H9 (cell line): ENCODE data around the gene GPLD1. TPM values are rescaled to one million over a fixed set of nuclear protein-coding genes. Genes with fewer than 3 reads are reported as not detected.

Experiments used
- DNase-seq: peaks from one replicate; pipeline ENCODE4 v3.0.0-alpha.2; 2017
- H2AFZ ChIP-seq: one replicate; pipeline ENCODE4 v1.6.1; 2013; ENCODE audit warnings: mild to moderate bottlenecking, low read length, control low read depth, moderate library complexity
- H2AK5ac ChIP-seq: 2 replicates; pipeline ENCODE4 v1.6.1; 2013; ENCODE audit warnings: low read length, control low read depth, mixed read lengths; ENCODE audit not compliant: insufficient read length
- H2BK120ac ChIP-seq: one replicate; pipeline ENCODE4 v1.6.1; 2013; ENCODE audit warnings: low read depth, mild to moderate bottlenecking, low read length, control low read depth, inconsistent platforms; ENCODE audit not compliant: poor library complexity, severe bottlenecking
- H2BK12ac ChIP-seq: 2 replicates; pipeline ENCODE4 v1.6.1; 2013; ENCODE audit warnings: low read length, control low read depth, mixed read lengths, low read depth; ENCODE audit not compliant: insufficient read length
- H2BK15ac ChIP-seq: 2 replicates; pipeline ENCODE4 v1.6.1; 2013; ENCODE audit warnings: low read depth, low read length, control low read depth
- H2BK20ac ChIP-seq: one replicate; pipeline ENCODE4 v1.6.1; 2013; ENCODE audit warnings: low read depth, mild to moderate bottlenecking, low read length, control low read depth, inconsistent platforms; ENCODE audit not compliant: poor library complexity, severe bottlenecking
- H2BK5ac ChIP-seq: 2 replicates; pipeline ENCODE4 v1.6.1; 2013; ENCODE audit warnings: low read length, control low read depth, mixed read lengths; ENCODE audit not compliant: insufficient read length
- H3K14ac ChIP-seq: 2 replicates; pipeline ENCODE4 v1.6.1; 2013; ENCODE audit warnings: low read length, control low read depth; ENCODE audit not compliant: insufficient read depth
- H3K18ac ChIP-seq: 2 replicates; pipeline ENCODE4 v1.6.1; 2013; ENCODE audit warnings: low read depth, mild to moderate bottlenecking, mixed read lengths, low read length, control low read depth; ENCODE audit not compliant: insufficient read length
- H3K23ac ChIP-seq: 2 replicates; pipeline ENCODE4 v1.6.1; 2013; ENCODE audit warnings: low read length, control low read depth, mixed read lengths, low read depth; ENCODE audit not compliant: insufficient read length
- H3K23me2 ChIP-seq: 2 replicates; pipeline ENCODE4 v1.6.1; 2013; ENCODE audit warnings: low read depth, mild to moderate bottlenecking, mixed read lengths, low read length, control low read depth; ENCODE audit not compliant: insufficient read length, poor library complexity, severe bottlenecking
- H3K27ac ChIP-seq: 2 replicates; pipeline ENCODE4 v1.5.1; 2013; ENCODE audit warnings: low read length, control low read depth, mixed read lengths, low read depth; ENCODE audit not compliant: insufficient read length
- H3K27me3 ChIP-seq: 2 replicates; pipeline ENCODE4 v1.6.1; 2013; ENCODE audit warnings: low read length, control low read depth, inconsistent platforms; ENCODE audit not compliant: insufficient read depth
- H3K4ac ChIP-seq: 2 replicates; pipeline ENCODE4 v1.6.1; 2013; ENCODE audit warnings: low read depth, mild to moderate bottlenecking, control low read depth, inconsistent platforms, low read length, moderate library complexity
- H3K4me1 ChIP-seq: 2 replicates; pipeline ENCODE4 v1.6.1; 2013; ENCODE audit warnings: low read length, control low read depth, inconsistent platforms; ENCODE audit not compliant: insufficient read depth
- H3K4me2 ChIP-seq: 2 replicates; pipeline ENCODE4 v1.6.1; 2013; ENCODE audit warnings: low read length, control low read depth, mixed read lengths; ENCODE audit not compliant: insufficient read length, insufficient read depth
- H3K56ac ChIP-seq: 2 replicates; pipeline ENCODE4 v1.6.1; 2013; ENCODE audit warnings: low read depth, mild to moderate bottlenecking, mixed read lengths, low read length, control low read depth; ENCODE audit not compliant: insufficient read length
- H3K79me1 ChIP-seq: 2 replicates; pipeline ENCODE4 v1.6.1; 2013; ENCODE audit warnings: low read depth, mild to moderate bottlenecking, moderate library complexity, low read length, control low read depth, inconsistent platforms; ENCODE audit not compliant: insufficient read depth, poor library complexity, severe bottlenecking
- H3K79me2 ChIP-seq: 2 replicates; pipeline ENCODE4 v1.6.1; 2013; ENCODE audit warnings: low read length, control low read depth, inconsistent platforms; ENCODE audit not compliant: insufficient read depth
- H3K9ac ChIP-seq: 2 replicates; pipeline ENCODE4 v1.6.1; 2013; ENCODE audit warnings: low read length, control low read depth, mixed read lengths; ENCODE audit not compliant: insufficient read length; ENCODE audit errors: extremely low read depth
- H3K9me3 ChIP-seq: one replicate; pipeline ENCODE4 v1.6.1; 2013; ENCODE audit warnings: low read depth, low read length, inconsistent platforms; ENCODE audit not compliant: control insufficient read depth
- H3T11ph ChIP-seq: one replicate; pipeline ENCODE4 v1.6.1; 2013; ENCODE audit warnings: mild to moderate bottlenecking, low read length, control low read depth, inconsistent platforms
- H4K20me1 ChIP-seq: one replicate; pipeline ENCODE4 v1.6.1; 2013; ENCODE audit not compliant: control insufficient read depth, insufficient read length, insufficient read depth
- H4K5ac ChIP-seq: 2 replicates; pipeline ENCODE4 v1.6.1; 2013; ENCODE audit warnings: low read depth, mild to moderate bottlenecking, mixed read lengths, low read length, control low read depth; ENCODE audit not compliant: insufficient read length
- H4K8ac ChIP-seq: replicated peaks from 2 replicates; pipeline ENCODE4 v1.6.1; 2013; ENCODE audit warnings: low read length, control low read depth, mixed read lengths, low read depth; ENCODE audit not compliant: insufficient read length
- H4K91ac ChIP-seq: 2 replicates; pipeline ENCODE4 v1.6.1; 2013; ENCODE audit warnings: low read depth, mild to moderate bottlenecking, moderate library complexity, mixed read lengths, low read length, control low read depth; ENCODE audit not compliant: insufficient read length
- H3K27ac Mint-ChIP-seq, 3 experiments: 2 replicates in 2 of 3; 3 replicates in 1 of 3; pipeline ENCODE4 v1.8.0; 2020 to 2021; ENCODE audit warnings: mixed read lengths in 3 of 3, mild to moderate bottlenecking in 1 of 3, moderate library complexity in 1 of 3
- H3K27me3 Mint-ChIP-seq: 2 replicates; pipeline ENCODE4 v1.8.0; 2021; ENCODE audit warnings: low read depth, mild to moderate bottlenecking, moderate library complexity, mixed read lengths
- H3K36me3 Mint-ChIP-seq, 3 experiments: 2 replicates in 2 of 3; 3 replicates in 1 of 3; pipeline ENCODE4 v1.8.0; 2020 to 2021; ENCODE audit warnings: low read depth in 3 of 3, mixed read lengths in 3 of 3; ENCODE audit not compliant: insufficient read depth in 1 of 3
- H3K4me1 Mint-ChIP-seq, 2 experiments: 2 replicates each; pipeline ENCODE4 v1.8.0; 2020; ENCODE audit warnings: mixed read lengths in 2 of 2
- H3K4me3 Mint-ChIP-seq, 2 experiments: 2 replicates in 1 of 2; 3 replicates in 1 of 2; pipeline ENCODE4 v1.8.0; 2020 to 2021; ENCODE audit warnings: mild to moderate bottlenecking in 2 of 2, mixed read lengths in 2 of 2, moderate library complexity in 1 of 2
- H3K9me3 Mint-ChIP-seq, 2 experiments: 2 replicates in 1 of 2; 3 replicates in 1 of 2; pipeline ENCODE4 v1.8.0; 2020; ENCODE audit warnings: mild to moderate bottlenecking in 2 of 2, mixed read lengths in 2 of 2, moderate library complexity in 1 of 2
- WGBS: extraction: QIAGEN DNeasy Blood & Tissue Kit; methylation state at CpG from one replicate; pipeline ENCODE4 v1.1.7; 2013; ENCODE audit warnings: missing lambda C conversion rate, low lambda C conversion rate, mixed read lengths; ENCODE audit not compliant: insufficient read length; ENCODE audit errors: extremely low coverage; 5-methylcytosine and 5-hydroxymethylcytosine counted together
- total RNA-seq: library from RNA; stranded (reverse); gene quantifications from 2 replicates; pipeline ENCODE4 v1.2.1, GENCODE V29; 2021
- TF ChIP-seq, protein P1 (sequence below): fragments of 200-600 bp; sonication (generic); conservative IDR thresholded peaks from 3 replicates; pipeline ENCODE4 v1.8.0; 2021; ENCODE audit warnings: antibody characterized with exemption, mild to moderate bottlenecking

The GPLD1 gene
- total RNA-seq, 1 experiment from 2014 or later: 8.0 TPM

DNA sequence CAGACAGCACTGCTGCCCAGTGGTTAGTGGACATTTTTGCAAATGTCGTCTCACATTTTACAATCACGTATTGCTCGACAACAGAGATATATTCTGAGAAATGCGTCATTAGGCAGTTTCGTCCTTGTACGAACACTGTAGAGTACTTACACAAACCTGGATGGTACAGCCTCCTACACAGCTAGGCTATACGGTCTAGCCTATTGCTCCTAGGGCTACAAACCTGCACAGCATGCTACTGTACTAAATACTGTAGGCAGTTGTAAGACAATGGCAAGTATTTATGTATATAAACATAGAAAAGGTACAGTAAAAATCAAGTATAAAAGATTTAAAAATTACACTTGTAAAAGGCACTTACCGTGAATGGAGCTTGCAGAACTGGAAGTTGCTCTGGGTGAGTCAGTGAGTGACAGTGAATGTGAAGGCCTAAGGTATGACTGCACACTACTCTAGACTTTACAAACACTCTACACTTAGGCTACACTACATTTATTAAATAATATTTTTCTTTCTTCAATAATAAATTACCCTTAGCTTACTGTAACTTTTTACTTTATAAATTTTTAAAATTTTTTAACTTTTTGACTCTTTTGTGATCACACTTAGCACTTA lies 48.5 kb upstream of the GPLD1 start:
- Histone ChIP-seq H3K79me2 (no peaks in the 10 kb centered on the region), H3K18ac (no peak overlapping the region), H3K4ac (no peak overlapping the region), H2BK20ac (no peak overlapping the region), H3K23ac (no peak overlapping the region), H2AK5ac (no peak overlapping the region), H2AFZ (no peak overlapping the region), H3K14ac (no peak overlapping the region), H3K79me1 (no peaks in the 10 kb centered on the region), H2BK12ac (no peak overlapping the region), H4K20me1 (no peaks in the 10 kb centered on the region), H3K9me3 (no peaks in the 10 kb centered on the region), H3K9ac (no peak overlapping the region), H3K4me2 (no peak overlapping the region), H3K56ac (no peak overlapping the region), H3K23me2 (no peaks in the 10 kb centered on the region), H4K5ac (no peak overlapping the region), H2BK120ac (no peak overlapping the region), H2BK15ac (no peak overlapping the region), H3T11ph (no peak overlapping the region), H3K4me1 (0 out of 2 replicates have a peak, but pooled peaks cover 2% of the 10 kb centered on the region), H3K27ac (no peak overlapping the region), H4K91ac (no peak overlapping the region), H2BK5ac (no peak overlapping the region), H4K8ac (no peak overlapping the region), H3K27me3 (no peaks in the 10 kb centered on the region)
- Mint-ChIP-seq H3K36me3 (no peaks in the 10 kb centered on the region; a peak in 1 of 7 replicates), H3K4me1 (peaks cover 6 to 13% of the 10 kb centered on the region in 2 experiments), H3K27ac (no peak overlapping the region), H3K4me3 (no peak overlapping the region), H3K27me3 (no peaks in the 10 kb centered on the region), H3K9me3 (no peaks in the 10 kb centered on the region)
- no CpG with 5 or more reads among the region's 8 CpGs for WGBS
- no peak for DNase-seq
- TF ChIP-seq, protein P1, sequence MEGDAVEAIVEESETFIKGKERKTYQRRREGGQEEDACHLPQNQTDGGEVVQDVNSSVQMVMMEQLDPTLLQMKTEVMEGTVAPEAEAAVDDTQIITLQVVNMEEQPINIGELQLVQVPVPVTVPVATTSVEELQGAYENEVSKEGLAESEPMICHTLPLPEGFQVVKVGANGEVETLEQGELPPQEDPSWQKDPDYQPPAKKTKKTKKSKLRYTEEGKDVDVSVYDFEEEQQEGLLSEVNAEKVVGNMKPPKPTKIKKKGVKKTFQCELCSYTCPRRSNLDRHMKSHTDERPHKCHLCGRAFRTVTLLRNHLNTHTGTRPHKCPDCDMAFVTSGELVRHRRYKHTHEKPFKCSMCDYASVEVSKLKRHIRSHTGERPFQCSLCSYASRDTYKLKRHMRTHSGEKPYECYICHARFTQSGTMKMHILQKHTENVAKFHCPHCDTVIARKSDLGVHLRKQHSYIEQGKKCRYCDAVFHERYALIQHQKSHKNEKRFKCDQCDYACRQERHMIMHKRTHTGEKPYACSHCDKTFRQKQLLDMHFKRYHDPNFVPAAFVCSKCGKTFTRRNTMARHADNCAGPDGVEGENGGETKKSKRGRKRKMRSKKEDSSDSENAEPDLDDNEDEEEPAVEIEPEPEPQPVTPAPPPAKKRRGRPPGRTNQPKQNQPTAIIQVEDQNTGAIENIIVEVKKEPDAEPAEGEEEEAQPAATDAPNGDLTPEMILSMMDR: no peak
